ENCODE results near the gene MED20.

MED20 gene

GRCh38 chr6:41940759-41941279, 19.9 kb upstream of the MED20 start:
- DNase-seq: peak; percentile 56

GRCh38 chr6:41939848-41940758, 19.2 kb upstream of the MED20 start:
- no peak for DNase-seq

- DNase-seq: no peak
These were observed 18.4 kb upstream of the MED20 start for GRCh38 chr6:41939176-41939847.

- no peak for DNase-seq
These were observed 17.7 kb upstream of the MED20 start for GRCh38 chr6:41938590-41939175.

- peak; percentile 71 for DNase-seq
These were observed 17.1 kb upstream of the MED20 start for GRCh38 chr6:41937861-41938574.

GRCh38 chr6:41937472-41937860, 16.5 kb upstream of the MED20 start:
- DNase-seq: no peak

DNA sequence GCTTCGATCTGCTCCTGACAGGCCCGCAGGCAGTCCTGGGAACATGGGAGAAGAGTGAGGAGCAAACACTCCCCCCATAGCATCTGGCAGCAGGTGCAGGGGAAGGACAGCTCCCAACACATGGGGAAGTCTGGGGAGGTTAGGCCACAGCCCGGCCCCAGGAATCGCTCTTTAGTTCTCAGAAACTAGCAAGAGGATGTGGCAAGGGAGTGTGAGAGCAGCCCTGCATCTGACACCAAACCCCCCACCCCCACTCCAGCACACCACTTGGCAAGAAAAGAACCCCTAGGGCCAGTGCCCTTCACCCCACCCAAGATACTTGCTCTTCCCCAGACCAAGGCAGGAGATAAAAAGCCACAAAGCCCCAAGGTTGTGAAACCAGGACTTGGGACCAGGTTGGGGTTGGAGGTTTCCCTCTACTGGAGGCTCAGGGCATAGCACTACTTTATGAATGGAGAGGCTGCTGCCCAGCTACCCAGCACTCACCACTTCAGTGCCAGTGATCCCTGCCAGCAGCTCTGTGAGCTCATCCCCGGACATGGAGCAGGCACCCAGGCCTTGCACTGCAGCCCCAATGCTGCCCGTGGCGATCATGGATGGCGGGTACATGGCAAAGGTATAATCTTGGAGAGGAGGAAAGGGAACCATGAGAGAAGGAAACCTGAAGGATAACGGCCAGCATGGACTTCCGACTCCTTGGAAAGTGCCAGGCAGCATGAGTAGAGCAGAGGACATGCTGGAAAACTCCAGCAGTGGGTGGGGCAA, 15.3 kb upstream of the MED20 start:
- peak; percentile 89 for DNase-seq

- DNase-seq: no peak
These were observed 14.7 kb upstream of the MED20 start for GRCh38 chr6:41935685-41936072.

- no peak for DNase-seq
These were observed 14.2 kb upstream of the MED20 start for GRCh38 chr6:41935193-41935574.

DNA sequence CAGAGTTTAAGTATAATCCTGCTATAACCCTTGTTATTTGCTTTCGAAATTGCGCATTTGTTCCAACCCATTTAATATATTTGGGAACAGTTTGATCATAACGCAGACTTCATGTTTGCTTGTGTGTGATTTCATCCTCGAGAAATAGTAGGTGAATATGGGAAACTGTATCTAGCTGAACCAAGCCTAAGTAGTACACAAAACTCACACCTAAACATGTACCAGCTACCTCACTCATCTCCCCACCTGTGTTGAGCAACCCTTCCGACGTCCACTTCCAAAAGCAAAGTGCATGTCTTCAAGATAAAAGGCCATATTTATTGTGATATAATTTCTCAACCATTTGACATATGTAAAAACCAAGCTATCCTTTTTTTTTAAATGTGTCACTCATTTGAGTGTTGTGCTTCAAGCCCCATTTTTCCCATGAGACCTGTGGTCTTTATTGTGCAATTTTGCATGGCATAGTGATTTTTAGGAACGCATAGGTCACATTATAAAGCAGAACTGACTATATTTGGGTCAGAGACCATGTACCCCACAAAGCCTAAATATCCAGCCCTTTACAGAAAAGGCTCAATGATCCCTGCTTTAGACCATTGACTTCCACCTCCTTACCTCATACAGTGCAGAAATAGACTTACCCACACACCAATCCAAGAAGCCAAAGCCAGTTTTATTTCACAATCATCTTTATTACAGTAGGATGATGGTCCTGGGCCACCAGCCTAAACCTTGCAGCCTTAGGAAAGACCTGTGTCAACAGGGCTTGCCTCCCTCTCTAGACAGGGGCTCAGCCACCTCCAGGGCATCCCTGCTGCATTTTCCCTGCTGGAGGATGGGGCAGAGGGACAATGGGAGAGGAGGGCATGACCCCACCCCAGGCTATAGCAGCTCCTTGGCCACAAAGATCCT, 13.6 kb upstream of the MED20 start:
- no peak for DNase-seq

DNA sequence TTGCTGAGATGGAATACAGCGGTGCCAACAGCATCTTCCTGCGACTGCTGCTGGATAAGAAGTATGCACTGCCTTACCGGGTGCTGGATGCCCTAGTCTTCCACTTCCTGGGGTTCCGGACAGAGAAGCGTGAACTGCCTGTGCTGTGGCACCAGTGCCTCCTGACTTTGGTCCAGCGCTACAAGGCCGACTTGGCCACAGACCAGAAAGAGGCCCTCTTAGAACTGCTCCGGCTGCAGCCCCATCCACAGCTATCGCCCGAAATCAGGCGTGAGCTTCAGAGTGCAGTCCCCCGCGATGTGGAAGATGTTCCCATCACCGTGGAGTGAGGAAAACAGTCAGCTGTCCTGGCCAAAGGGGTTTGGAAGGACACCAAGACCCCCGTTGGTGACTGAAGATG, 11.4 kb upstream of the MED20 start:
- DNase-seq: no peak

DNA sequence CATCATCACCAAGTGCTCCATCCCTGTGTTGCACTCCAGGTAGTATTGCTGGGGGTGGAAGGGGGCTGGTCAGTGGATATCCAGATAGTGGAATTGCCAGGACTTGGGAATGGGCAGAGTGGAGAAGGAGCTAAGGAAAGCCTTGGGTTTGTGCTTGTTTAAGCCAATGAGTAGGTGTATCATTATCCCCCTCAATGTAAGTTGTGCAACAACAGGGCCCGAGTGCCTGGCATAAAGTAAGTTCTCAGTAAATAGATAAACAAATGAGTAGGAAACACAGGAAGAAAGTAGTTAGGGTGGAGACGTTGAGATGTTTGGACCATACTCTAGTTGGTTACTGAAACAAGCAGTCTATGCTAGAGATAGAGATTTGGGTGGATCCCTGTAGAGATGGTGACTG, 10.9 kb upstream of the MED20 start:
- no peak for DNase-seq

GRCh38 chr6:41929924-41930323, 9.0 kb upstream of the MED20 start:
- DNase-seq: no peak

DNA sequence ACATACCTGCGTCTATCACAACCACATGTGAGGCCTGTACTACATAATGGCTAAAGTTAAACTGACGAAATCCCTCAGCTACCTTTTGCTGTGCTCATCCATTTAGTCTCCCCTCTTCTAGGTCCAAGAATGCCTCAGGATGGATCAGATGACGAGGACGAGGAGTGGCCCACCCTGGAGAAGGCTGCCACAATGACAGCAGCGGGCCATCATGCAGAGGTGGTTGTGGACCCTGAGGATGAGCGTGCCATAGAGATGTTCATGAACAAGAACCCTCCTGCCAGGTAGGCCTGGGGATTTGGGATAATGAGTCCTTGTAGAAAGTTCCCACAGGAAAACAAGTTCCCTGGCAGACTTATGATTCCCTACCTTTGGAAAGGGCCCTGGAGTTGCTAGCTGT, 6.3 kb upstream of the MED20 start:
- DNase-seq: no peak

DNA sequence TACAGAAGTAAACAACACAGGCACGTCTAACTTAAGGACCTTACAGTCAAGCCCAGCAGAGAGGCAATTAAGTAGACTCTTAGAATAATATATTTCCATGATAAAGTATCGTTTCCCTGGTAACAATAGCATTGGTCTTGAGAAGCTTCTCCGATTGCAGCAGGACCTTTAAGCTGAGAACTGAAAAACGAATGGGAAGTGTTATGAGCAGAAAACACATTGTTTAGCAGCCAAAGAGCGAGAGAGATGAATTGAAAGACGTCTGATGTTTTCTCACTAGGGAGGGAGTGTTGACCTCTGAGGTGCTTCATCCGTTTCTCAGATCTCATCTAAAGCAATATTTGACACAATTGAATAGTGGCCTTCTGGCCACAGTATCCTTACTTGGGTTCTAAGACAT, 1.2 kb upstream of the MED20 start:
- DNase-seq: no peak

- DNase-seq: no peak
These were observed 716 bp upstream of the MED20 start for GRCh38 chr6:41921712-41921998.

GRCh38 chr6:41917528-41917927, 3.4 kb downstream of the MED20 start:
- no peak for DNase-seq

- no peak for DNase-seq
These were observed 5.9 kb downstream of the MED20 start for GRCh38 chr6:41914869-41915530.

DNA sequence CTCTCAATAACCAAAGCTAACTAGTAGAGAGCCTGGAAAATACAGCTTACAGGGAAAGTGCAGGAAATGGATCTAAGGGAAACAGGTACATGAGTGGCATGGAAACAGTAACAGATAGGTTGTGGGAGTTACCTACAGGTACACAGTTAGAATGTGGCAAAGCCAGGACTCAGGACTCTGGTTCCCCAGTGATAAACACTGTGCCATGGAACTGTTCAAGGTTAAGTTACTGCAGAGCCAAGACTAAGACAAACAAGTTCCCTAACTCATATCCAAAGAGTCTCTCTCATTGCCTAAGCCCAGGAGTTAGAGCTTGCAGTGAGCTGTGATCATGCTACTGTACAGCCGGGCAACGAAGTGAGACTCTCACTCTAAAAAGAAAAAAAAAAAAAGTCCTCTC, 6.6 kb downstream of the MED20 start:
- no peak for DNase-seq

DNA sequence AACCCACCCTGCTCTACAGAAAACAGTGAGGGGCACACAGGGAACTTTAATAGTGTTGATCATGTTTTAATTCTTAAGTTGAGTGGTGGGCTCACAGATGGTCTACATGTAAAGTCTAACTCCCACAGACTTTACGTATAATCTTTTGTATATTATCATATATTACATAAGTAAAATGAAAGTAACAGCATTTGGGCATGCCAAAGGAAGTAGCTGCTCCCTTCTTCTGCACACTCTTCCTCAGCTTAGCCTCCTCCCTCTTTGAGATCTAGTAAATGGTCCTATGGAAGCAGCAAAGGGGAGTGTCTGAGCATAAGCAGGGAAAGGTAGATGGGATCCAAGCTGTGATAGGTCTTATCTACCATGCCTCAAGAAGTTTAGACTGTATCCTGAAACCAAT, 11.2 kb downstream of the MED20 start:
- DNase-seq: no peak
